ENCODE measurements around the gene SVEP1. TPM values are rescaled to one million over a fixed set of nuclear protein-coding genes. Genes with fewer than 3 reads are reported as not detected.

Gene SVEP1
- total RNA-seq, 1 experiment from 2014 or later: 0.05 TPM

DNA sequence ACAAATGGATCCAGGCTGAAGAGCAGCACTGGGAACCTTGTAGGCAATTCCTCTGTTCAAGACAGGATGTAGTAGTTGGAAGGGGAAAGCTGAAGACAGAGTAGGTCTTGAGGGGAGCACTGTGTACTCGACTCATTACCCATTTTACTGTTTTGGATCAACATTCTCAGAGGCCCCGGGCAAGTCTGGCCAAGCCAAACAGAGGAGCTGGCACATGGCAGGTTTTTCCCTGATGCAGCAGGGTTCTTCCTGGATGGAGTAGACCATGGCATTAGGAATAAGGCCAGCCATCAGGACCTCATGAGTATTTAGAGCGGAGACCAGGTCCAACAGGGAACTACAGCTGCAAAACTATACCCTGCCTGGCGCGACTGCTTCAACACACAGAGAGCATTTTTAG, 4.4 kb downstream of the SVEP1 start:
- Histone ChIP-seq H3K27ac (ENCODE audit: low read length) (no peak overlapping the region), H3K4me3 (ENCODE audit: low read depth in 2 of 2, low read length in 2 of 2) (no peak overlapping the region), H3K9me3 (ENCODE audit: control insufficient read depth, insufficient read depth, low read depth, low read length) (no peaks in the 10 kb centered on the region), H3K27me3 (ENCODE audit: control insufficient read depth, insufficient read depth, low read length) (no peaks in the 10 kb centered on the region; the same call in 1 of the 2 replicates), H3K4me1 (ENCODE audit: control insufficient read depth, insufficient read depth, low read length) (no peaks in the 10 kb centered on the region), H3K36me3 (ENCODE audit: control insufficient read depth, insufficient read depth, low read length) (no peaks in the 10 kb centered on the region)
- TF ChIP-seq TCF7L2 (IDR thresholded peaks at IDR 0.05; ENCODE audit: low read depth, low read length) (no peak), POLR2AphosphoS5 (IDR thresholded peaks at IDR 0.05; ENCODE audit: low read depth, low read length) (no peak), CTCF (IDR thresholded peaks at IDR 0.05) (no peak), SIN3A (IDR thresholded peaks at IDR 0.05; ENCODE audit: borderline replicate concordance, insufficient read depth, low read depth, low read length) (no peak)
- TF ChIP-seq, protein P1, sequence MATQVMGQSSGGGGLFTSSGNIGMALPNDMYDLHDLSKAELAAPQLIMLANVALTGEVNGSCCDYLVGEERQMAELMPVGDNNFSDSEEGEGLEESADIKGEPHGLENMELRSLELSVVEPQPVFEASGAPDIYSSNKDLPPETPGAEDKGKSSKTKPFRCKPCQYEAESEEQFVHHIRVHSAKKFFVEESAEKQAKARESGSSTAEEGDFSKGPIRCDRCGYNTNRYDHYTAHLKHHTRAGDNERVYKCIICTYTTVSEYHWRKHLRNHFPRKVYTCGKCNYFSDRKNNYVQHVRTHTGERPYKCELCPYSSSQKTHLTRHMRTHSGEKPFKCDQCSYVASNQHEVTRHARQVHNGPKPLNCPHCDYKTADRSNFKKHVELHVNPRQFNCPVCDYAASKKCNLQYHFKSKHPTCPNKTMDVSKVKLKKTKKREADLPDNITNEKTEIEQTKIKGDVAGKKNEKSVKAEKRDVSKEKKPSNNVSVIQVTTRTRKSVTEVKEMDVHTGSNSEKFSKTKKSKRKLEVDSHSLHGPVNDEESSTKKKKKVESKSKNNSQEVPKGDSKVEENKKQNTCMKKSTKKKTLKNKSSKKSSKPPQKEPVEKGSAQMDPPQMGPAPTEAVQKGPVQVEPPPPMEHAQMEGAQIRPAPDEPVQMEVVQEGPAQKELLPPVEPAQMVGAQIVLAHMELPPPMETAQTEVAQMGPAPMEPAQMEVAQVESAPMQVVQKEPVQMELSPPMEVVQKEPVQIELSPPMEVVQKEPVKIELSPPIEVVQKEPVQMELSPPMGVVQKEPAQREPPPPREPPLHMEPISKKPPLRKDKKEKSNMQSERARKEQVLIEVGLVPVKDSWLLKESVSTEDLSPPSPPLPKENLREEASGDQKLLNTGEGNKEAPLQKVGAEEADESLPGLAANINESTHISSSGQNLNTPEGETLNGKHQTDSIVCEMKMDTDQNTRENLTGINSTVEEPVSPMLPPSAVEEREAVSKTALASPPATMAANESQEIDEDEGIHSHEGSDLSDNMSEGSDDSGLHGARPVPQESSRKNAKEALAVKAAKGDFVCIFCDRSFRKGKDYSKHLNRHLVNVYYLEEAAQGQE (IDR thresholded peaks at IDR 0.05; ENCODE audit: insufficient read depth in 1 of 2, low read depth in 2 of 2, low read length in 1 of 2): no peak
- BruUV-seq (replicated peaks): no TSS peak
- ATAC-seq: no peak
- no peak for DNase-seq (ENCODE audit: low read depth, low spot score)
- intact Hi-C loops (cut with micrococcal nuclease; ENCODE audit: unreplicated experiment): no loop called here
- CTCF ChIA-PET: no interaction called here
- POLR2A ChIA-PET: no interaction called here
- in situ Hi-C loops (cut with HindIII; ENCODE audit: low pct_unique_long_range_greater_than_20kb, low sequenced_read_pairs): no loop called here

- no TSS peak for BruUV-seq (replicated peaks)
- Histone ChIP-seq H3K4me3 (ENCODE audit: low read depth in 2 of 2, low read length in 2 of 2) (no peak overlapping the region), H3K27ac (ENCODE audit: low read length) (no peak overlapping the region), H3K27me3 (ENCODE audit: control insufficient read depth, insufficient read depth, low read length) (no peaks in the 10 kb centered on the region; the same call in 1 of the 2 replicates), H3K4me1 (ENCODE audit: control insufficient read depth, insufficient read depth, low read length) (no peaks in the 10 kb centered on the region), H3K9me3 (ENCODE audit: control insufficient read depth, insufficient read depth, low read depth, low read length) (no peaks in the 10 kb centered on the region), H3K36me3 (ENCODE audit: control insufficient read depth, insufficient read depth, low read length) (no peaks in the 10 kb centered on the region)
- DNase-seq (ENCODE audit: low read depth, low spot score): no peak
- in situ Hi-C loops (cut with HindIII; ENCODE audit: low pct_unique_long_range_greater_than_20kb, low sequenced_read_pairs): no loop called here
- TF ChIP-seq TCF7L2 (IDR thresholded peaks at IDR 0.05; ENCODE audit: low read depth, low read length) (no peak), POLR2AphosphoS5 (IDR thresholded peaks at IDR 0.05; ENCODE audit: low read depth, low read length) (no peak), CTCF (IDR thresholded peaks at IDR 0.05) (no peak), SIN3A (IDR thresholded peaks at IDR 0.05; ENCODE audit: borderline replicate concordance, insufficient read depth, low read depth, low read length) (no peak)
- TF ChIP-seq, protein P1 (IDR thresholded peaks at IDR 0.05; ENCODE audit: insufficient read depth in 1 of 2, low read depth in 2 of 2, low read length in 1 of 2): no peak
- POLR2A ChIA-PET: no interaction called here
- intact Hi-C loops (cut with micrococcal nuclease; ENCODE audit: unreplicated experiment): no loop called here
- CTCF ChIA-PET: no interaction called here
- ATAC-seq: no peak
These were observed 6.2 kb downstream of the SVEP1 start for GRCh38 chr9:110573305-110573704.
